Thyroid gland (tissue), 4 donors: ENCODE results near the gene ZNF346.

ENCODE experiments used
- CTCF ChIP-seq, 6 experiments: fragments of 200-600 bp in 3 of 6; fragments of 450-650 bp in 3 of 6; sonication (generic) in 3 of 6; IDR thresholded peaks; one replicate each; pipeline ENCODE4 v1.5.1; 2016 to 2019; ENCODE audit warnings: antibody characterized with exemption in 6 of 6, mild to moderate bottlenecking in 2 of 6, inconsistent platforms in 1 of 6, moderate library complexity in 1 of 6
- POLR2A ChIP-seq, 2 donors: fragments of 450-650 bp; IDR thresholded peaks; one replicate each; pipeline ENCODE4 v1.6.1; 2017; ENCODE audit warnings: antibody characterized with exemption in 2 of 2, mild to moderate bottlenecking in 2 of 2, moderate library complexity in 1 of 2

- TF ChIP-seq CTCF (IDR thresholded peaks at IDR 0.05) (no peak), POLR2A (IDR thresholded peaks at IDR 0.05) (no peak)
Measured at GRCh38 chr5:176987583-176987982, 34.9 kb upstream of the ZNF346 start.
